Cardiac muscle cell (in vitro differentiated cells and primary cell): ENCODE results near the gene MYCBP2. TPM values are rescaled to one million over a fixed set of nuclear protein-coding genes. Genes with fewer than 3 reads are reported as not detected.

Experiments used
- DNase-seq, 2 donors: peaks; one replicate each; pipeline versions ENCODE4 v3.0.0 to v3.0.0-alpha.2; 2010 to 2017; ENCODE audit warnings: low read depth in 1 of 2, low spot score in 1 of 2
- H3K27ac ChIP-seq: fragments of 200-600 bp; sonication (generic); 2 replicates; pipeline ENCODE4 v1.5.1; 2016
- H3K27me3 ChIP-seq: fragments of 200-600 bp; sonication (generic); 2 replicates; pipeline ENCODE4 v1.6.0; 2016; ENCODE audit warnings: control low read depth
- H3K36me3 ChIP-seq: fragments of 200-600 bp; sonication (generic); 2 replicates; pipeline ENCODE4 v1.5.1; 2016; ENCODE audit warnings: control low read depth
- H3K4me1 ChIP-seq: fragments of 200-600 bp; sonication (generic); 2 replicates; pipeline ENCODE4 v1.8.1; 2017; ENCODE audit warnings: low read depth, mild to moderate bottlenecking, mixed run types
- H3K4me3 ChIP-seq: fragments of 200-600 bp; sonication (generic); 2 replicates; pipeline ENCODE4 v1.5.1; 2016; ENCODE audit warnings: mild to moderate bottlenecking
- H3K9me3 ChIP-seq: fragments of 200-600 bp; sonication (generic); 2 replicates; pipeline ENCODE4 v1.5.1; 2017; ENCODE audit warnings: low read depth, mild to moderate bottlenecking, control low read depth
- polyA plus RNA-seq: library from polyadenylated mRNA; unstranded; fragments of >200 nt; fragmentation: Nextera tagmentation; extraction: Ambion mirVana; gene quantifications from 2 replicates; pipeline ENCODE4 v1.2.1, GENCODE V29; 2016
- total RNA-seq: library from RNA; depleted of rRNA; stranded (reverse); fragments of >200 nt; gene quantifications from 2 replicates; pipeline ENCODE4 v1.2.3, GENCODE V29; 2016
- TF ChIP-seq, protein P1 (sequence below): IDR thresholded peaks from 2 replicates; pipeline ENCODE4 v1.5.1; 2012; ENCODE audit warnings: low read depth, mild to moderate bottlenecking, low read length

Gene MYCBP2
- total and polyA plus RNA-seq, 2 experiments from 2014 or later = 19.8 to 51.1 TPM

DNA sequence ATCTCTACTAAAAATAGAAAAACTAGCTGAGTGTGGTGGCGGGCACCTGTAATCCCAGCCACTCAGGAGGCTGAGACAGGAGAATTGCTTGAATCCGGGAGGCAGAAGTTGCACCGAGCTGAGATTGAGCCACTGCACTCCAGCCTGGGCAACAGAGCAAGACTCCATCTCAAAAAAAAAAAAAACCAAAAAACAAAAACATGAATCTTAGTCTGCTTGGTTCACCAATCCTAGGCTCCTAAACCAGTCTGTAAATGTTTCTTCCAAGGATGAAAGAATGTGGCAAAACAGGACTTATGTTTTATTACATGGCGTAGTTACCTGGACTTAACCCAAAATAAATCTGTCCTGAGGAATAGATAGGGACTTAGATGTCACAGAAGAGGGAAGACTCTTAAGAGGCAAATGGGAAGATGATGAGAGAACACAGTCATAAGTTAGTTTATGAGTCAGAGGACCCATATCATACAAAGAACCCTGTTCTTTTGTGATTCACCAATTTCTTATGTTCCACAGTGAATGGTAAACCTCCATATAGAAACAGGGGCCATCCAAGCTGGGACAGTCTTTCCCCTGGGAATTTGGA, 293.1 kb downstream of the MYCBP2 start:
- no peaks in the 10 kb centered on the region for H3K4me1 ChIP-seq
- no peaks in the 10 kb centered on the region for H3K27me3 ChIP-seq
- DNase-seq = no peak
- TF ChIP-seq, protein P1, sequence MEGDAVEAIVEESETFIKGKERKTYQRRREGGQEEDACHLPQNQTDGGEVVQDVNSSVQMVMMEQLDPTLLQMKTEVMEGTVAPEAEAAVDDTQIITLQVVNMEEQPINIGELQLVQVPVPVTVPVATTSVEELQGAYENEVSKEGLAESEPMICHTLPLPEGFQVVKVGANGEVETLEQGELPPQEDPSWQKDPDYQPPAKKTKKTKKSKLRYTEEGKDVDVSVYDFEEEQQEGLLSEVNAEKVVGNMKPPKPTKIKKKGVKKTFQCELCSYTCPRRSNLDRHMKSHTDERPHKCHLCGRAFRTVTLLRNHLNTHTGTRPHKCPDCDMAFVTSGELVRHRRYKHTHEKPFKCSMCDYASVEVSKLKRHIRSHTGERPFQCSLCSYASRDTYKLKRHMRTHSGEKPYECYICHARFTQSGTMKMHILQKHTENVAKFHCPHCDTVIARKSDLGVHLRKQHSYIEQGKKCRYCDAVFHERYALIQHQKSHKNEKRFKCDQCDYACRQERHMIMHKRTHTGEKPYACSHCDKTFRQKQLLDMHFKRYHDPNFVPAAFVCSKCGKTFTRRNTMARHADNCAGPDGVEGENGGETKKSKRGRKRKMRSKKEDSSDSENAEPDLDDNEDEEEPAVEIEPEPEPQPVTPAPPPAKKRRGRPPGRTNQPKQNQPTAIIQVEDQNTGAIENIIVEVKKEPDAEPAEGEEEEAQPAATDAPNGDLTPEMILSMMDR = no peak
- H3K4me3 ChIP-seq = no peak overlapping the region
- no peak overlapping the region for H3K27ac ChIP-seq
- no peaks in the 10 kb centered on the region for H3K9me3 ChIP-seq
- no peaks in the 10 kb centered on the region for H3K36me3 ChIP-seq

DNA sequence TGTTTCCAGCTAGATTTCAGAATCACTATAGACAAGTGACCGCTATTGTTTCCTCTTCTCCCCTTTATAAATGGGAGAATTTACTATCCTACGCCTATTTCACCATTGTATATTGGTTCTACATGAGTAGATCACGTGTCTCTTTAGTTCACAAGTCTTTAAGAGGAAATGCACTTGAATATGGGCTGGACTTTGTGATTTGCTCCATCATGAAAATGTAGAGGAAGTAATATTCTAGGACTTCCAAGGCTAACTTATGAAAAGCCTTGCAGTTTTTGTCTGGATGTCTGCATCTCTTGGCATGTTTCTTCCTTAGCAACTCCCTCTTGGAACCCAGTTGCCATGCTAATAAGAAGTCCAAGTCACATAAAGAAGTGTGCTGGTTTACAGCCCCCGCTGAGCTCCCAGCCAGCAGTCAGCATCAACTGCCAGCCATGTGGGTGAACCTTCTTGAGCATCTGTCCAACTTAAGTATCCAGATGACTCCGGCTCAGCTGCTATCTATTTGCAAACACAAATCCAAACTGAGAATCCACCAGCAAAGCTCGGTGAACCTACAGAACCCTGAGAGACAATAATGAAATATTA, 295.1 kb downstream of the MYCBP2 start:
- Histone ChIP-seq H3K9me3 (no peaks in the 10 kb centered on the region), H3K4me3 (no peak overlapping the region), H3K36me3 (no peaks in the 10 kb centered on the region), H3K27me3 (no peaks in the 10 kb centered on the region), H3K4me1 (no peaks in the 10 kb centered on the region), H3K27ac (no peak overlapping the region)
- DNase-seq = no peak
- TF ChIP-seq, protein P1 = no peak

DNA sequence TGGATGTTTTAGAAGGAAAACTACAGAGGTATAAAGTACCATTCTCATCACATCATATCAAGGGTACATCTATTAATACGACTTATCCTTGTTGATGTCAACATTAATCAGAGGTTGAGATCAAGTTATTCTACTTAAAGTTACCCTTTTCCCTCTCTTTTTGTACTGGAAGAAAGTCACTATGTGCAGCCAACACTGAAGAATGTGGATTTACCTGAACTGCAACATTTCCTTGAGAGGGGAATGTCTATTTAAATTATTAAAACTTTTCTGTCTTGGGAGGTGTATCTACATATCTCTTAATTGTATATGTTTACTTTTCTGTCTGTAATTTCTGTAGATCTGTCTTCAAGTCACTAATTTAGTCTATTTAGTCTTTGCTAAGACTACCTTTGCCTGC, 297.5 kb downstream of the MYCBP2 start:
- TF ChIP-seq, protein P1 = no peak

DNA sequence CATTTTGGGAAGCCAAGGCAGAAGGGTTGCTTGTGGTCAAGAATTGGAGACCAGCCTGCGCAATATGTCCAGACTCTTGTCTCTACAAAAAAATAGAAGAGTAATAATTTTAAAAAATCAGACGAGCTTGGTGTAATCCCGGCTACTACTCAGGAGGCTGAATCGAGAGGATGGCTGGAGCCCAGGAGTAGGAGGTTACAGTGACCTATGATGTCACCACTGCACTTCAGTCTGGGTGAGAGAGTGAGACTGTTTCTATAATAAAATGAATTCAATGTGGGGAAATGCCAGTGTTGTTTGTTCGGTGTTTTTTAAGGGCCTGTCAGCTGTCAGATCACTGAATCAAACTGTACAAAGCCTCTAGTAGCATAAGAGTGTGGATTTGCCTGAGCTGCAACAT, 298.7 kb downstream of the MYCBP2 start:
- DNase-seq = peak in 1 of 2 donors; percentile 50
- no peaks in the 10 kb centered on the region for H3K27me3 ChIP-seq
- no peak overlapping the region for H3K27ac ChIP-seq
- no peaks in the 10 kb centered on the region for H3K4me1 ChIP-seq
- H3K9me3 ChIP-seq = no peaks in the 10 kb centered on the region
- TF ChIP-seq, protein P1 = no peak
- no peak overlapping the region for H3K4me3 ChIP-seq
- no peaks in the 10 kb centered on the region for H3K36me3 ChIP-seq

More for the DNA sequence above, 297.5 kb downstream of the MYCBP2 start:
- no peaks in the 10 kb centered on the region for H3K4me1 ChIP-seq
- no peaks in the 10 kb centered on the region for H3K36me3 ChIP-seq
- H3K9me3 ChIP-seq = no peaks in the 10 kb centered on the region
- no peak overlapping the region for H3K4me3 ChIP-seq
- no peaks in the 10 kb centered on the region for H3K27me3 ChIP-seq
- H3K27ac ChIP-seq = no peak overlapping the region
- DNase-seq = no peak

DNA sequence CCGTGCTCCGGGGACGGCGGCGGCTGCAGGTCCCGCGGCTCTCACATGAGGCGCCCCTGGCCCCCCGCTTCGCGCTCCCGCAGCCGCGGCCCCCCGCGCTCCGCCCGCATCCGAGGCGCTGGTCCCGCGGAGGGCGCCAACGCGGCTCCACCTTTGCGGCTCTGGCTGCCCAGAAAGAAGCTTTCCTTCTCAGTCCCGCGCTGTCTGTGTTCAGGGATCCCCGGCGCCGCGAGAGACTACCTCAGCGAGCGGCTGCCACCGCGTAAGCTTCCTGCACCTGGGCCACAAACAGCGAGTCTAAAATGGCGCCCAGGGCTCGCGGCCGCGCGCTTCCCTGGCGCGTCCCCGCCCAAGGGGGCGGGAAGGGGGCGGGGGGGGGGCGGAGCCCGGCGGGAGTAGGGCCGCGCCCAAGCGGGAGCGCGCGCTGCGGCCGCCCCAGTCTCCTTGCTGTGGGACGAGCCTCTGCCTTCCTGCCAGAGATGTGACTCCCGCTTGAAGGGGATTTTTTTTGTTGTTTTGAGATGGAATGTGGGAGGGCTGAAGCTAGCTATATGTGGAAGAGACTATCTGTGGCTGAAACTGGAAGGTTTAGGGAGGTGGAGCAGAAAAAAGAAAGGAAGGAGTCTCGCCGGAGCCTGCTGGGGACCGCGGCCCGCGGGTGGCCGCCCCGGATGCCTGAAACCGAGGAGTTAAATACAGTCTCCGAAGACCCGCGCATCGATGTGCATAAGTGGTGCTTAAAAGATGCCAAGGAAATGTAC, 299.9 kb downstream of the MYCBP2 start, which contains the start of gene FBXL3:
FBXL3 (minus strand) TSS at position 299 of the 761 bp plus-strand sequence. CDS start 5,299 bp downstream, outside the sequence.
- H3K27ac ChIP-seq = peak within 1 kb of the TSS; percentile 97
- no peaks in the 10 kb centered on the region for H3K36me3 ChIP-seq
- H3K9me3 ChIP-seq = no peaks in the 10 kb centered on the region
- no peaks in the 10 kb centered on the region for H3K4me1 ChIP-seq
- DNase-seq = peak; percentile 89 to 96
- TF ChIP-seq, protein P1 = no peak
- H3K27me3 ChIP-seq = no peaks in the 10 kb centered on the region
- H3K4me3 ChIP-seq = peak within 1 kb of the TSS; percentile 100
